NCI-H146 (cell line): ENCODE results near the gene RNMT.
"Not testable (repeated sequence)": the region's sequence is repeated elsewhere in the genome, so short reads cannot be mapped to it uniquely, and the experiment has no call there.

Experiments used
- DNase-seq: peaks from one replicate; lab custom pipeline; 2025; lab: John Stamatoyannopoulos, UW

Gene RNMT

GRCh38 chr18:13735681-13736080 lies 9.2 kb downstream of the RNMT start:
- no peak for DNase-seq

- DNase-seq = no peak
These were observed 19.2 kb downstream of the RNMT start for GRCh38 chr18:13745696-13746095.

- DNase-seq = no peak
These were observed 20.2 kb downstream of the RNMT start for GRCh38 chr18:13746633-13747032.

DNA sequence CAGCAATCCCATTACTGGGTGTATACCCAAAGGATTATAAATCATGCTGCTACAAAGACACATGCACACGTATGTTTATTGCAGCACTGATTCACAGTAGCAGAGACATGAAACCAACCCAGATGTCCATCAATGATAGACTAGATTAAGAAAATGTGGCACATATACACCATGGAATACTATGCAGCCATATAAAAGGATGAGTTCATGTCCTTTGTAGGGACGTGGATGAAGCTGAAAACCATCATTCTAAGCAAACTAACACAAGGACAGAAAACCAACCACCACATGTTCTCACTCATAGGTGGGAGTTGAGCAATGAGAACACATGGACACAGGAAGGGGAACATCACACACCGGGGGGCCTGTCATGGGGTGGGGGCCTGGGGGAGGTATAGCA lies 25.1 kb downstream of the RNMT start:
- DNase-seq = not testable (repeated sequence)

GRCh38 chr18:13756261-13756660 lies 29.8 kb downstream of the RNMT start:
- DNase-seq = no peak

GRCh38 chr18:13756671-13757070 lies 30.2 kb downstream of the RNMT start:
- DNase-seq = no peak

DNA sequence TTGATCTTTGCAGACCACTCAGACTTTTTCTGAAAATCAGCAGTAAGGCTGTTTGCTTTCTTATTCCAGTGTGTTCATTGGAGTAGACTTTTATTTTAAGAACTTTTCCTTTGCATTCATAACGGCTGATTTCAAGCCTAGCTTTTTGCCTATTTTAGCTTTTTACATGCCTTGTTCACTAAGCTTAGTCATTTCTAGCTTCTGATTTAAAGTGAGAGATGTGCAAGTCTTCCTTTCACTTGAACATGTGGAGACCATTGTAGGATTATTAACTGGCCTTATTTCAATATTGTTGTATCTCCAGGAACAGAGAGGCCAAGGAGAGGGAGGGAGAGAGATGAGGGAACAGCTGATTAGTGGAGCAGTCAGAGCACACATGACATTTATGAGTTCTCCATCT lies 32.1 kb downstream of the RNMT start:
- no peak for DNase-seq

GRCh38 chr18:13760047-13760446 lies 33.6 kb downstream of the RNMT start:
- DNase-seq = no peak

DNA sequence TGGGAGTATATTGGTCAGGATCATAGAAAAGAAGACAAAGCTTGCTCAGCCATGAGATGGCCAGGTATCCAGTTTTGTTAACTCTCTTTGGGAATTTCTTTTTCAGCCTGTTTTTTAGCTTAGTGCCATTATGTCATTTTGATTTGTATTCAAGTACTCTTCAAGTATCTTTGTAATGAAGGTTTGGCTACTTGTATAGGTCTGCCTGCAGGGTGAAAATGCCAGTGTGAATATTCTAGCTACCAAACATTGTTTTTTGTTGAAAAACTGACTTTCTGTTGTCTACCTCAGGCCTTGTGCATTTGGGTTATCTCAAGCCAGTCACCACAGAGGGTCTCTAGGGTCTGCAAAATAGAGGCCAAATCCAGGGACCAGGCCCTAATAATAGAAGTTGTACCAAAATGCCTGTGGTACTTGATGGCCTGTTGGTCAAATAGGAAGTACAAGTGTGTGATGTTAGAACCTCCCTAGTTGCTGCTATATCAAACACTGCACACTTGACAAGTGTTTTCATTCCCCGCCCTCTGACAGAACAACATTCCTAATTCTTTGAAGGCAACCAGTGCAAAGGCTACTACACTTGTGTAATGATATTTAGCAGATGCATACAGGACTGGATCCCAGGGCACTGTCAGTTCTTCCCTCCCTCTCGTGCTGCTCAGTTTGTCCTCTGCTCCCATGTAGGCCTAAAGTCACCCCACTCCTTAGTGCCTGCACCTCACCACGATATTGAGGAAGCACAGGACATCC lies 36.4 kb downstream of the RNMT start:
- DNase-seq = no peak

DNA sequence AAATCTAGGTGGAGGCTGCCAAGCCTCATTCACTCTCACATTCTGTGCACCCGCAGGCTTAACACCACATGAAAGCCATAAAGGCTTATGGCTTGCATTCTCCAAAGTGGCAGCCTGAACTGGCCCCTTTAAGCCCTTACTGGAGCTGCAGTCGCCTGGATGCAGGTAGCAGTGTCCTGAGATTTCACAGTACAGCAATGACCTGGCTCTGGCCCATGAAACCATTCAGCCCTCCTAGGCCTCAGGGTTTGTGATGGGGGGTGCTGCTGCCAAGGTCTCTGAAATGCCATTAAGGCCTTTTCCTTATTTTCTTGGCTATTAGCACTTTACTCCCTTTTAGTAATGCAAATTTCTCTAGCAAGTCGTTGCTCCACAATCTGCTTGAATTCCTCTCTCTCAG lies 48.6 kb downstream of the RNMT start:
- no peak for DNase-seq

- no peak for DNase-seq
These were observed 64.7 kb downstream of the RNMT start for GRCh38 chr18:13791181-13791580.

DNA sequence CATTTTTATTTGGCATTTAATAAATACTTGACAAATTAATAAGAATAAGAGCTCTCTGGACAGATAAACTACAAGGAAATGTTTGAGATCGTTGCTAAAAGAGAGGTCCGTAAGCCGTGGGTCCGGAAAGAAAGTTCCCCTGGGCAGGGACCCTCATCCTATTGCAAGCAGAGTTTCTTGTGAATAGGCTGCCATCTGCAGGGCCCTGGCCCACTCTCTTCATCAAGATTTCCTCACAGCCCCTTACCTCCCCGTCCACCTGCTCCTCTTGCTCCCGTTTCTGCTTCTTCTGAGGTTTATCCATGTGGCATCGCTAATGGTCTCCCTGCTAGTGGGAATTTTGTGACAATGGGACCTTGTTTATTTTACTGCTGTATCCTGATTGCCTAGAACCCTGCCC lies 67.3 kb downstream of the RNMT start:
- DNase-seq = no peak

DNA sequence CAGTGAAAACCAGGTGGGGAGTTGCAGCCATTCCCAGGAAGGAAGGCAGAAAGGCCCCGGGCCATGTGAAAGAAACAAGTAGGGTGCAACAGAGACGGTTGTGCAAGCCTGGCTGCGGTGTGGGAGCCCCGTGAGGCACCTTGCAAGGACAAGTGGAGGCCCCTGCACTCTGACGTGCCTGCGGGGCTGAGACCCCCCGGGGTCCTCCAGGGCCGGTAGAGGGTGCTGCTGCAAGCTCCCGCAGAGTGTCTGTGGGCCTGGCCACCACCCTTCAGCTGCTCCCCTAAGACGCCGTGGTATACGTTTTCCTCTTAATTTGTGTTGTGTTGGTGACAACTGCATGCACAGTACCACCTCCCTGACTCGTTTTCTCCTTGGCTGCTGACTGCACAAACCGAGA lies 70.0 kb downstream of the RNMT start:
- no peak for DNase-seq

GRCh38 chr18:13797157-13797611 lies 70.7 kb downstream of the RNMT start:
- no peak for DNase-seq

DNA sequence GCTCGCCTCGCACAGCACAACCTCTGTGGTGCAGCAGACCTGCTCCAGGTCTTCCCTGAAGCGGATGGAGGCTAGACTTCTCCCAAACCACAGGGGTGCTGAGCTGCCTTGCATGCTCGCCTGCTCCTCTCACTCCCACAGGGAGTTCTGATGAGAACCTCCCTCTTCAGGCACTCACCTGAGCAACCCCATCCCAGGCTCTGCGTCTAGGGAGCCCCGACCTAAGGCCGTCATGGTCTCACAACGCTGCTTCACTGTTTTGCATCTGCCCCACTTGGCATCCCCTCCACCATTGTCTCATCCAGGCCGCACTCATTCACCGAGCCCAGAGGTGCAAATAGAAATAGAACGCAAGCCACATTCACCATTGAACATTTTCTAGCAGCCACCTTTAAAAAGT lies 72.9 kb downstream of the RNMT start:
- no peak for DNase-seq

DNA sequence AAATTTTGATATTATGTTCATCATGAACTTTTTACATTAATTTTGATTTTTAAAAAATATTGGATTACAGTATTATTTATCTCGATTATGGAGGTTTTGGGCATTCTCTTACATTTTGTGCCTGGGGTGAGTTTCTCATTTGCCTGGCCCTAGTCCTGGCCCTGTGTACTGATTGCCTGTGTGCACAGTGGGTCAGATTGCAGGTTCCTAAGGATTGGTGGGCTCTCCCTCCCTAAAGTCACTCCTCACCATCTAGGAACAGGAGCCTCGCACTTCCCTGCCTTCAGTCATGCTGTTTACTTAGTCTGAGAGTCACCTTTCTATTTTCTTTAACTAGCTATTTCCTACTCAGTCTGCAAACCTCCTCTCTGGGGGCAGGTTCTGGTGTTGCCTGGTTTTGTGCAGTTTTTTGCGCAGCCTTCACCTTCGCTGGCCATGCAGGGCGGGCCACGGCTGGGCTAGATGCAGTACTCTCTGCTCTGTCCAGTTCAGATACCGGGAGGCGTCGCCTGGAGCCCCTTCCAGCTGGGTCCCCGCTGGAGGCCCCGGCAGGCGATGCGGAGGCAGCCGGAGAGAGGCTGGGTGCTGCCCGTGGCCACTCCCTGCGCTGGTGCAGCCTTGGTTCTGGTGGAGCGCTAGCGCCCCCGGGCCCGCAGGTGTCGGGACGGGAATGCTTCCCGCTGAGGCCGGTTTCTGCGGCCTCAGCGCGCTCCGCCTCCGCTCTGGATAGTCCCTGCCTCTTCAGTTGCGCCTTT lies 74.2 kb downstream of the RNMT start:
- peak; percentile 60 for DNase-seq

DNA sequence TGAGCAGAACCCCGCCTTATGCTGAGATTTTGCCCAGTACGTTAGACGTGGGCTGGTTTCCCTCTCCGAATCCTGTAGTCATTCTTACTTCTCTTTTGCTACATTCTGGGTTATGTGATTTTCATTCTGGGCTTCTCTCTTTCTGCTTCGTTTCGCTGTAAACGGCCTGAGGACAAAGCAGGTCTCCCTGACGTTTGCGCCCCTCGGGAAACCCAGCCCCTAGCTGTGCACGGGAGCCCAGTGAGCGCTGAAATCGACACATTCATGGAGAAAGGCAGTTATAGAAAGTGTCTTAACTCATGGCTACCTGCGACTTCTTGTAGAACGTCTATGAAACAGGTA lies 74.8 kb downstream of the RNMT start:
- DNase-seq = no peak

GRCh38 chr18:13804305-13804704 lies 77.8 kb downstream of the RNMT start:
- DNase-seq = no peak

- no peak for DNase-seq
These were observed 82.0 kb downstream of the RNMT start for GRCh38 chr18:13808294-13809042.

- no peak for DNase-seq
These were observed 82.6 kb downstream of the RNMT start for GRCh38 chr18:13809043-13809430.

- DNase-seq = no peak
These were observed 83.2 kb downstream of the RNMT start for GRCh38 chr18:13809531-13810255.

GRCh38 chr18:13810950-13811485 lies 84.5 kb downstream of the RNMT start:
- no peak for DNase-seq
